Stimulated activated CD4-positive, alpha-beta T cell treated with anti-CD3 and anti-CD28 coated beads, Interleukin-4, amount 100 ng/mL, for 4 hours (primary cell): Measurements from ENCODE around the gene USP40.

ENCODE experiments used
- DNase-seq, 2 experiments: peaks; one replicate each; pipeline ENCODE4 v3.0.0-alpha.2; 2020

The USP40 gene

DNA sequence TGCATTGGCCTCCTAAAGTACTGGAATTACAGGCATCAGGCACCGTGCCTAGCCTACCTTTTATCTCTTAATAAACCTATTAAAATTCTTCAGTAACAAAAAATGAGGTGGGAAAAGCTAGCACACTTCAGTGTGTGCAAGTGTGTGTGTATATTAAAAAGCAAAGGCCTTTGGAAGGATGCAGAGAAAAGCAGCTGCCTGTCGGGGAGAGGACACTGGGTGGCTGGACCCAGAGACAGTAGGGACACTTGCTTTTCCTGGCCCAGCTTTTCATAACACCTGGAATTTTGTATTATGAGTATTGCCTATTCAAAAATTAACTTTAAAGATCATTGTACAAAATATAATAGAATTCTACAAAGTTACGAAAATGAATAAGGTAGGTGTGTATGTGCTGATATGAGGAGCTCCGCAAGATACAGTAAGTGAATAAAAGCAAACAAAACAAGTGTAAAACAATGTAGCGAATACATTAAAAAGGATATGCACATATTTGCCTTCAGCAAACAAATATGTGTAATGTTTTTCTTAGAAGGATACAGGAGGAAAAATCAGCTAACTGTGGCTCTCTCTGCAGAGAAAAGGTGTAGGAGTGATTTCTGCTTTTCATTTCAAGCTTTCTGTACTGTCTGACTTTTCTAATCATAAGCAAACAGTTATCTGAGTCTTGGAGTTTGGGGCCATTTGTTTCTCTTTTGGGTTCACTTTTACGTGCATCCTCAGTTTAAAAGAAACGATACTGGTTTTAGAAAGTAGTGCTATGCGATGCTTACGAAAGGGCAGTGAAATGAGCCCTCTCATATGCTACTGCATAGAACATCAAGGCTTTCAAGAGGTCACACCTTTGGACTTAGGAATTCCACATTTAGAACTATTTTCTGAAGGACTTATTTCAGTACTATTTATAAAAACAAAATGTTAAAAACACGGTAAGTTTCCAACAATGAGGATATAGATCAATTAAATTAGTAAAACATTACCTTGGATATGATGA, 70.8 kb downstream of the USP40 start:
- no peak for DNase-seq

DNA sequence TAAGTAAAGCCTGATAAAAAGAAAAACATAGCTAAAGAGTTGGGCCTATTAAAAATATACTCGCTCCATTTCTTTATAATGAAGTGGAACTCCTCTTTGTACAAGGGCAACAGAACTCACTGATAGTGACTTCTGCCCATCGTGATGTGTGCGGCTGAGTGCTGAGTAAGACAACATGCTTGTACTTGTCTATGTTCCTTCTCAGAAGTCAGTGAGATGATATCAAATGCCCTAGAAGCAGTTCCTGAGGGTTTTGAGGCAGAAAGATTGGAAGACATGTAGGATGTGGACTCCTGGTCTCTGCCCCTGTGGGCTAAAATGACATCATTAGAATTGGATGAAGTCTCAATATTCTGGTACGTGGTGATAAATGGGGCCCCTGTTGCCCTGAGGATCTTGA, 73.8 kb downstream of the USP40 start:
- DNase-seq, result no peak

DNA sequence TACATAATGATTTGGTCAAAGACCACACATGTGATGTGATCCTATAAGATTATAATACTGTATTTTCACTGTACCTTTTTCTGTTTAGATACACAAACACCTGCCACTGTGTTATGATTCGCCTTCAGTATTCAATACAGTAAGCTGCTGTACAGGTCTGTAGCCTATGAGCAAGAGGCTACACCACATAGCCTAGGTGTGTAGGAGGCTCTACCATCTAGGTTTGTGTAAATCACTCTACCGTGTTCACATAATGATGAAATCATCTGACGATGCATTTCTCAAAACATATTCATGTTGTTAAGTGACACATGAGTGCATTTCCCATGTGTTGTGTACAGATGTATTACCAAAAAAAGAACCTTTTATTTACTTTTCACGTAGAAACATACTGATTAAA, 74.5 kb downstream of the USP40 start:
- no peak for DNase-seq

DNA sequence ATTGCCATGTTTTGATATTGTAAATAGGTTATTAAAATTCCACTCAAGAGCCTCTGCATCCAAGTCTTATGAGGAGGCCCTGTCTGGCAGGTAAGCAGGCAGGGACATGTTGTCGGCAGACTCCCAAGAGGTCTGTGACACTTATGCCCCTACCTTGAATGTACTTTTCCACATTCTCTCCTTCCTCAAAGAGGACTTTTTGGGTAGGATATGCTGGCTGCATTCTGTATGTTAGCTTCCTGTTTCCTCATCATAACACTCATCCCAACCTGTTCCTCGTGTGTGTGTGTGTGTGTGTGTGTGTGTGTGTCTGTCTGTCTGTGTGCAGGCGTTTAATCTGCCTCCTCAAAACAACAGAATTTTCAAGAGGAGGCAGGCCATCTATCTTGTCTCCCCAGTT, 75.3 kb downstream of the USP40 start:
- DNase-seq, result no peak

DNA sequence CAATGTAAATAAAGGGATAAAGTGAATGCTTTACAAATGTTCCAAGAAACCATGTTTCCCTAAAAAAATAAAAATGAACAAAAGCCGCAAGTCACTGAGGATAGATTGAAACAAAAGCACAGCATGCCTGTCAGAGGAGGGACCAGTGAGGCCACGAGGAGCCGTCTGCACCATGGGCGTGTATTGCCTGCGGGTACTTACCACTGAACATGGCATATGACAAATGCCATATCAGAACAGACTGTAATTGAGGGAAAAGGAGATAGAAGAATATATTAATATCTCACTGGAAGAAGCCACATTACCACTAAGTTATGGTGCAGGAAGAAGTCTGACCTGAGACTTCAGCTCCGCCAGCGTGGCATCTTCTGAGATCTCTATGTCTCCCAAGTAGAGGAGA, 75.8 kb downstream of the USP40 start:
- no peak for DNase-seq

DNA sequence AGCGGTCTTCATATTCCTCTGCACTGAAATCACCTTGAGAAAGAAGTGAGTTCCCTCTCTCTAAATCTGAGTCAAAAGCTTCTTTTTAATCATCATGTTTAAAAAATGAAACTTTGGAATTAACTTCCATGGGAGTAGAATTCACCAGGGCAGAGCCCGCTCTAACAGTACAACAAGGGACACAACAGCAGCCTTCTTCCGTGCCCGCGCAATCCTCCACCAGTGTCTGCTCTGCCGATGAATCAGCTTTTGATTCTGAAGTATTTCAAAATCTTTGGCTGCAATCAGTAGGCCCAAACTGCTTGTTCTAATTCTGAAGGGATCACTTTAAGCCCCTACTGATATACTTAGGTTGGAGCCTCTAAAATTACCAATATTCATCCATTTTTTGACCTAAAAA, 76.9 kb downstream of the USP40 start:
- DNase-seq, result no peak

DNA sequence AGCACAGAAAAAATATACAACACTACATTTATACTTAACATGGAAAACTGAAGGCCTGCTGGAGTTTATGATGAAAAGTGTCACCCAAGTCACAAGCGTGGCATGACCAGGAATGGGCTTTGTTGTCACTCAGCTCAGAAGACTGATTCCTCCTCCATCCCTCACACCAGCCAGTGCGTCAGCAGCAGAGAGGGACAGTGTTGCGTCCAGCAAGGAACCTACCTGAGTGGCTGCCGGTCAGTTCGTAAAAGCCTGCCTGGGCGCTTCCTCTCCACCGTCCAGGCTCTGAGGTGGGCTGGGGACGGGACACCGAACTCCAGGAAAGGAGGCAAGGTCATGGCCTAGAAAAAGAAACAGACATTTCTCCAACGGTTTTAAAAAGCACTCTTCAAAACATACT, 77.4 kb downstream of the USP40 start:
- no peak for DNase-seq

DNA sequence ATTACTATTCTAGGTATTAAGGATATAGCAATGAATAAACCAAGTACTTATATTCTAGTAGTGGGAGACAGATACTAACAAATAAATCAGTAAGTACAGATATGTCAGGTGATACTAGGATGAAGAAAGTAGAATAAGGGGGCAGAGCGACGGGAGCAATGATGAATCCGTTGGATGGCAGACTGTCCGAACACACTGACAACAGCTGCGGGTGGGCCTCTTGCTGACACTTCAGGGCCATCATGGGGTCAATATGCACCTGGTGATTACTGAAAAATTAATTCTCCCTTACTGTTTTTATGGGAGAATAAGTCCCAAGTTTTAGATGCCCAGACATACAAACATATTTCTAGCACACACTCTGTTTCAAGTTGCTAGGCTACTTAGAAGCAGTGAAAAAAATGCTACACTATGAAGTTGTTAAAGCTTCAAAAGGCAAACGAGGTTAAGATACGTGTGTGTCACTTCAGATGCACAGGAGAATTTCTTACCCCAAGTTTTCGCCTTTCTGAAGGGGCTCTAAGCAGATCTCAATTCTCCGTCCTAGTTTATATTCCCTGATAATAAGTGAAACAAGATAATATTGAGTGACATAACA, 78.7 kb downstream of the USP40 start:
- no peak for DNase-seq

DNA sequence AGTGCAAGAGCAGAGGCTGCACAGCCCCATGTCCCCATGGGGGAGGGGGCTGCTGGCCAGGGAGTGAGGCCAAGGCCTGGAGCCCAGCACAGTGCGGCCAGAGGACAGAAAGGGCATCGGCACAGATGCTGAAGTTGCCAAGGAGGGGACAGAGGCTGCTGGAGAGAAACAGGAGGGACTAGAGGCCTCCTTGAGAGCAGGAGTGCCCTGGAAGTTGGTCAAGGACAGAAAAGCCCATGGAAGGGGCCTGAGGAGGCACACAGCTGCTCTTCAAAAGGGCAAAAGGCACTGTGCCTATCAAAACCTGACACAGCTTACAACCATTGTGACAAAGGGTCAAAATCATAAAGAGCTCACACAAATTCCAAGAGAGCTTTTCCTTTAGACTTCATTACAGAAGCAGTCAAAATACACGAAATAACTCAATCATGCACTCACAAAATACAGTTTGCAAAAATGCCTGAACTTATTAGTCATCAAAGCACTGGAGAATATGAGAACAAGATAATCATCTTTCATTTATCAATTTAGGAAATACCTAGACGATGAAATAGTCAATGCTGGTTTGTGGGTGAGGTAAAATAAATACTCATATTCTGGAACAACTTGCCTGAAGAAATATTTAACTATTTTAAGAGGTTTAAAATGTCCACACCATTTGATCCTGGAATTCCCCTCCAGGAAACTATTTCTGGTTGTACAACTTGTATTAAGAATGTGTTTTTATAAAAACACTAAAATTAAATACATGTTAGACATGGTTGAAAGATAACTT, 79.6 kb downstream of the USP40 start:
- DNase-seq, result no peak

DNA sequence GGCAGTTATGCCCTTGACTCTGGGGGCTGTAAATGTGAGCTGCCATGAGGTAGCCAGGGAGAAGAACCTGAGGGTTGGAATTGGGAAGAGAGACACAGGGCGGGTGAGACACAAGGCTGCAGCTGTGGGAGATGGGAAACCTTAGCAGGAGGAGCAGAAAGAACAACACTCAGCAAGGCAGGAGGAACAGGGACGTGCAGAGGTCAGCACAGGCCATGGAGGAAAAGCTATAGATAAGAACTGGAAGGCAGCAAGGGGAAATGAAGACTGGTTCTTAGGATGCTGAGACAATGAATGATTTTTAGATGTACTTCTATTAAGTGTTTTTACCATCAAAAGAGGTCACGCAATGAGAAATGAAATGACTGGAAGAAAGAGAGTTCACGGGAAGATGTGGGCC, 80.2 kb downstream of the USP40 start:
- DNase-seq, result no peak

DNA sequence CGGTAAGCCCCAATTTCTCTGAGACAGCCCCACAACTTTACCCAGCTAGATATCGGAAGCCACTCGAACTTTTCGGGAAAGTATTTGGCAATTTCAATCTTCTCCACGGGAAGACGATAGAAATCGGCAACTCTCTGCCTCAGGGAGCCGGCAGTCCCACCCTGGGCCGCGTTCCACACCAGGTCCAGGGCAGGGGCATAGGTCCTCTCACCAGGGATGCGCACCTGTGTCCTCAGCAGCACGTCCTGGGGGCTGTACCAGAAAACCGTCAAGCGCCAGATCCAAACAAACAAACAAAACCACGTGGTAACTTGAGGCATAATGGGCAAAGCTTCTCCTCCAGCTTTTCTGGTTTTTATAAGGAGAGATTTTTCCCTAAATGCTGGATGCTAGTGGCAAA, 80.9 kb downstream of the USP40 start:
- DNase-seq, result no peak

DNA sequence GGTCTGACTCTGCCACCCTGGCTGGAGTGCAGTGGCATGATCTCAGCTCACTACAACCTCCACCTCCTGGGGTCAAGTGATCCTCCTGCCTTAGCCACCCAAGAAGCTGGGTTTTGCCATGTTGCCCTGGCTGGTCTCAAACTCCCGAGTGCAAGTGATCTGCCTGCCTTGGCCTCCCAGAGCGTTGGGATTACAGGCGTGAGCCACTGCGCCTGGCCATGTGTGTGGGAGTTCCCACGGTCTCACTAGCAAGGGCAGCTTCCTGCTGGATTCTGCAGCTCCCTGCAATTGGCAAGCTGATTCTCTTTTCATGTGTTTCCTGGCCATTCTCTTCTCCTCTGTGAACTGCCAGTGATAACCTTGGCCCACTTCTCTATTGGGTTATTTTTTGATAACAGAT, 84.0 kb downstream of the USP40 start:
- no peak for DNase-seq

DNA sequence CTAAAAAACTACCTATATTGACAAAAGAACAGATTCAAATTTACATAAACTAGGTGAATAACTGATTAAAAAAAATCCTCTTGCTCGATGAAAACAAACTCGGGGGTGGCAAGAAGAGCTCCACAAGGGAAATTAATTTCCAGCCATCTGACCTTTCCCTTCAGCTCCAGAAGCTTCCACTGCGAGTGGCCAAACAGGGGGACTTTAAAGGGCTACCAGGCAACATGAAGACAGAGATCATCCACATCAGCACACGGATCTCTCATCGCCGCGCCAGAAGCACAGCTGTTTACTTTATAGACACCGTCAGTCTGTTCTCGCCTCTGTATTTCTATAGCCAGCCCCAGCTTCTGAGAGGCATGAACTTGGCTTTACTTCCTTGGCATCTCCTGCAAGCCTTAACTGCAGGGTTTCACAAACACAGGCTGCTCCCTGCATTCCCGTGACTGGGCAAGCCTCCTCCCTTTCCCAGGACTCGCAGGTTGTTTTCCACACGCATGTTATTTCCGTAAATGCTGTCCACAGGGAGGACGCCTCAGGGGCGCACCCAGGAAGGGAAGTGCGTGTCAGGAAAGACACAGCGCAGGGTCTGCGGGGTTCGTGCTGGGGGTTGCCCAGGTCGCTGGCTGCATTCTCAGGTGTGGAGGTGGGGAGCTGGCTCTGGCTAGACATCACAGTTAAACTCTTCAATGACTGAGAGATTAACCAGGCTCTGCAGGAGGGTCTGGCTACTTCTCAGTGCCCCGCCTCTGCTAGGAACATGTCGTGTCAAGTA, 85.0 kb downstream of the USP40 start:
- no peak for DNase-seq

DNA sequence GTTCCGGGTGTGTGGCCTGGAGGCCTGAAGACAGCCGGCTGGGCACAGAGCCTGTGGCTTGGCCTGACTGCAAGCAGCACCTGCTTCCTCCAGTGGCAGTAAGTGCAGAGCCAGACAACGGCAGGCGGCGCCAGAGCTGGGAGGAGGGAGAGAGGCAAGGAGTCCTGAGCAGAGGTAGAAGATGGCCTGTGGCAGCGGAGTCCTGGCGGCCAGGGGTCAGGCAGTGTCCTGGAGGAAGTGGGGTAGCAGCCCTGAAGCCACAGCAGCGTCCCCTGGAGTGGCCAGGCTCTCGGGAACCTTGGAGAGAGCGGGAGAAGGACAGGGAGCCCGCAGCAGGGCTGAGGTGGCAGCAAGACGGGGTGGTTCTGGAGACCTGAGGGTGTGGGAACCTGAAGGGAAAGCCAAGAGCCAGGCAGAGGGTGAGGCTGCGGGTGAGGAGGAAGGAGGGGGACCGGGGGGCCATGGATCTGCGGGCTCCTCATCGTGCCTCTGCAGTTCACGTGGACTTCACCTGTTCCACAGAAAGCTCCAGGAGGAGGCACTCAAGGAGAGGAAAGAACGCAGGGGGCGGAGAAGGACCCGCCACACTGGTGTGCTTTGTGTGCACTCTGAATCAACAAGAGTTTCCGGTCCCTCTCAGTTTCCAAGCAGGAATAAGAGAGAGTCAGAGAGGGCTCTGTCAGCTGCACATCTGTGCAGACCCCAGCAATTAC, 85.9 kb downstream of the USP40 start:
- DNase-seq, result no peak

DNA sequence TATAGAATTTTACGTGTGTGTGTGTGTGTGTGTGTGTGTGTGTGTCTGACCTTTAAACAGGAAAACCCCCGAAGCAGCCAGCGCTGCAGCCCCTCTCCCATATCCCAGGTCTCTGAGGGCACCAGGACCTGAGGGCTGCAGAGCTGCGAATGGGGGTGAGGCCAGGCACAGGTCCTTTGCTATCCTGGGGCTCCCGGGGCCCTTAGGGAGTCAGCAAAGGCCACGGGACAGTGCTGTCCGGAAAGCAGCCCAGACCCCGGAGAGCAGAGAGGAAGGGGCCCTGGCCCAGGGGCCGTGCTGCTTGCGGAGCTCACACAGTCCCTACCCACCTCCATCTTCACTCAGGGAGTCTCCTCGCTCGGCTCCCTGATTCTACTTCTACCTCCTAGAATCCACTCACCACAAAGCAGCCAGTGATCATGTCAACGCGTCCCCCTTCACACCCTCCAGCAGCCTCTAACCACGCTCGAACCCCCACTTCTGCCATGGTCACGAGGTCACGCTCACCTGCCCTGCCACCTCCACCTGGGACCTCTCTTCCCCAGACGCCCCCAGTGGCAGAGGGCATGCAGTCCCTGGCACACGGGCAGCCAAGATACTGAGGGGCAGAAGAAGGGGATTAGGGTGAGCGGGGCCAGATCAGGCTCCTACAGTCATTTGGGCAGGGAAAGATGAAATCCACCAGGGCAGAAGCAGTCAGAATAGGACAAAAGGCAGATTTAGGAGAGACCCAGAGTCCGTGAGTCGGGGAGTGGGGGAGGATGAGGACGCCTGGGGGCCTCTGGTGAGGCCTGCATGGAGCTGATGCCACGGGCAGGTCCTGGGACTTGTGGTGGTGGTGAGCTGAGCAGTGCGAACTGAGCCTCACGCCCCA, 86.7 kb downstream of the USP40 start:
- DNase-seq, result no peak

DNA sequence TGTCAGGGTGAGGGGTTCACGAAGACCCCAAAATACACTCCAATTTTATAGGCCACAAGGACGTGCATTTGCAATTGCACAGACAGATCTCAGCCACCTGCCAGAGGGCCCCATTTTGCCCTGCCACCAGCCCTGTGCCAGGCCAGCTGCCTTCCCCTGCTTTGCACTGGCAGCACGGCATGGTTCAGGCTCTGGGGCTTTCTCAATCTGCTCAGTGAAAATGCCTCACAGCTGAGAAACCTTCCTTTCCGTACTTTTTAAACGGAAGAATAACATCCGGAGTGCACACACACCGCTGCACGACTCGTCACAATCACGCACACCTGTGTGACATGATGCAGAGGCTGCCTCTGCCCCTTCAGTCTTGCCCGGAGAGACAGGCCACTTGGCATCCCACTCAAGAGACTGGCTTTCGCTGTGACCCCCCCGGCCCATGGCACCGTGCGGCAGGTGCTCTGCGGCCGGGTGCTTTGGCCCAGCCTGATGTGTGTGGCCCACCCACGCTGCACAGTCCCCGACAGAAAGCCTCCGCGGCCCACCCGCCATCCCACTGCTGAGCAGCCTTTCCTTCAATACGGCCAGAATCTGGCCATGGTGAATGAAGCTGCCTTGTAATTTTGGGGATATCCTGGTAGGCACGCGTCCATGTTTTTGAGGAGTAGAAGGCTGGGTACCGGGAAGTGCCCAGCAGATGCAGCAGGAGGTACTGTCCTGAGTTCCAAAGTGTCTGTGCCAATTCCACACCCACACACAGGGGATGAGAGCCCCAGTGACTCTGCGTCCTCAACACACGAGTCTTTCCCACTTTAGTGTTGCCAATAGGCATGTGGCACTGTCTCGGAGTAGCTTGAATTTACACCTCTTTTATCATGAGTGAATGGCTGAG, 88.8 kb downstream of the USP40 start:
- no peak for DNase-seq

DNA sequence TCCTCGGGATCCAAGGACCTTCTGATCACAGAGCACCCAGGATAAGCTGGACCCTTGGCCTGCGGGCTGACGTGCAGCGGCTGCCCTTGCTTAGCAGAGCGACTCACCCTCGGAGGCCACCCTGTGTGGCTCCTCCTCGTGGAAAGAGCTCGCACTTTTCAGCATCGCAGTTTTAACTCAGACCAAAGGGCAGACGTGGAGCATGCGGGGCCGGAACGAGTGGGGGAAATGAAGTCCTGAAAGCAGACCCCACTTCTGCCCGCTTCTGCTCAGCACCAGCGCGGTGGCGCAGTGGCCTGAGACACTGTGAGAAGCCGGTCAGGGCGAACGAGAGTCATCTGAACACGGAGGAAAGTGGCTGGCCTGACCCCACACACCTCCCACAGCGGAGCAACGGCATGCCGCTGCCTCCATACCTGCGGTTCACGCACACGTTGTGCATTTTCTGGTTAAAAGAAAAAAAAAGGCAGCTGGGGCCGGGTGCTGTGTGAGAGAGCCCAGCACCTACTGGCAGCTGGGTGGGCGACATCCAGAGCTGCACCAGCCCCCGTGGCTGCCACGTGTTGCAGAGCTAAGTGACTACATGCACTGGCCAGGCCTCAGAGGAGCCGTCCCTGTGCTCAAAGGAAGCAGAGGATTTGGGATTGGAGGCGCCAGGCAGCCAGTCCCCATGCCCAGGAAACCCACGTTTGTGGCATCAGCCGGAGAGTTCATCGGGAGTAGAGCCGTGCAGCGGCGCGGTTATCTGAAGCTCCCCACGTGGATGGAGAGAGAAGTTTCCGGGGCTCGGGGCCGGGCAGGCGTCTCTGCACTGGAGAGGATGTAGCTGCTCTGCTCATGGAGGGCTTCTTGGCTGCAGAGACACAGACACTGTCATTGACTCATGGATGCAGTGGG, 89.7 kb downstream of the USP40 start:
- DNase-seq, result no peak

DNA sequence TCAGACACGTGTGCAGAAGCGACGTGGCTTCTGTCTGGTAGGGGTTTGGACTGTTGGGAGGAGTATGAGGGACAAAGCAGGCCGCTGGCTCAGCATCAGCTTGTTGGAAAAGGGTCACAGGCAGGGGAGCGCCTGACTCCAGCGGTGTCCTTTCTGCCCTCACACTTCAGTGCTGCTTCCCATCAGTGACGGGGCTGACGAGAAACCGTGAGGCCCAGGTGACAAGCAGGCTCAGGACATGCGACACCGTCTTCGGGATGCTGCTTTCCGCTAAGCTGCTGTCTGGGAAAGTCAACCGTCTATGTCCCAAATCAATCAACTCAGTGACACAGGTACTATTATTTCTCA, 90.5 kb downstream of the USP40 start:
- no peak for DNase-seq
